Ascending aorta (tissue), 2 donors: ENCODE data around the gene ENAH. TPM values are rescaled to one million over a fixed set of nuclear protein-coding genes. Genes with fewer than 3 reads are reported as not detected.
A peak's percentile ranks its signal among the peaks of the same experiment; 100 is the strongest.

Experiments
- DNase-seq, 2 donors: peaks; one replicate each; pipeline ENCODE4 v3.0.0-alpha.2; 2019; ENCODE audit warnings: low spot score in 2 of 2
- H3K27ac ChIP-seq, 2 donors: fragments of 200-600 bp; sonication (generic); one replicate each; pipeline ENCODE4 v1.5.1; 2016 to 2017; ENCODE audit warnings: mild to moderate bottlenecking in 1 of 2
- H3K27me3 ChIP-seq: fragments of 200-600 bp; sonication (generic); one replicate; pipeline ENCODE4 v1.5.1; 2017
- H3K36me3 ChIP-seq, 2 donors: fragments of 200-600 bp; sonication (generic); one replicate each; pipeline ENCODE4 v1.5.1; 2016
- H3K4me1 ChIP-seq, 2 donors: fragments of 200-600 bp; sonication (generic); one replicate each; pipeline ENCODE4 v1.5.1; 2016 to 2017; ENCODE audit warnings: mild to moderate bottlenecking in 1 of 2
- H3K4me3 ChIP-seq, 2 donors: fragments of 200-600 bp; sonication (generic); one replicate each; pipeline ENCODE4 v1.5.1; 2016 to 2017; ENCODE audit warnings: mild to moderate bottlenecking in 1 of 2
- H3K9me3 ChIP-seq, 2 donors: fragments of 200-600 bp; sonication (generic); one replicate each; pipeline ENCODE4 v1.5.1; 2016
- CTCF ChIP-seq, 3 experiments: fragments of 200-600 bp in 2 of 3; fragments of 450-650 bp in 1 of 3; sonication (generic) in 2 of 3; IDR thresholded peaks; one replicate each; pipeline ENCODE4 v1.5.1; 2016 to 2019; ENCODE audit warnings: antibody characterized with exemption in 3 of 3, mild to moderate bottlenecking in 1 of 3, moderate library complexity in 1 of 3
- intact Hi-C: fragments of 100-400 bp; cut with DNase I; formaldehyde crosslinking; loops from one replicate; pipeline ENCODE4 v1.15.1; 2023
- total RNA-seq: library from RNA; depleted of rRNA; stranded (reverse); fragments of >200 nt; gene quantifications from one replicate; pipeline ENCODE4 v1.1.0, GENCODE V29; 2016

Gene ENAH
- total RNA-seq, 1 donor from 2014 or later, result 103 TPM

- no peak overlapping the region for H3K4me3 ChIP-seq
Measured at GRCh38 chr1:225509770-225510169, 143.2 kb downstream of the ENAH start.

GRCh38 chr1:225509376-225509707, 143.6 kb downstream of the ENAH start:
- peak overlapping the region; percentile 80 to 82 for H3K27ac ChIP-seq
- intact Hi-C loops, result loop anchor here (5.0 kb wide), 1 partner anchor 143 kb away; the partner anchor contains the start of gene ENAH
- TF ChIP-seq CTCF (IDR thresholded peaks at IDR 0.05), result no peak

More at GRCh38 chr1:225509770-225510169, 143.2 kb downstream of the ENAH start:
- DNase-seq, result no peak
- intact Hi-C loops, result loop anchor here (5.0 kb wide), 1 partner anchor 143 kb away; the partner anchor contains the start of gene ENAH
- Histone ChIP-seq H3K4me1 (peaks cover 0 to 12% of the 10 kb centered on the region in 2 donors), H3K9me3 (no peaks in the 10 kb centered on the region), H3K27ac (peak overlapping the region; percentile 80 to 82), H3K27me3 (no peaks in the 10 kb centered on the region), H3K36me3 (peaks cover 7 to 20% of the 10 kb centered on the region in 2 donors)
- TF ChIP-seq CTCF (IDR thresholded peaks at IDR 0.05), result no peak

GRCh38 chr1:225508538-225509375, 144.2 kb downstream of the ENAH start:
- TF ChIP-seq CTCF (IDR thresholded peaks at IDR 0.05), result no peak
- intact Hi-C loops, result loop anchor here (5.0 kb wide), 1 partner anchor 144 kb away; the partner anchor contains the start of gene ENAH
- H3K4me1 ChIP-seq, result peaks cover 0 to 12% of the 10 kb centered on the region in 2 donors
- peak in 1 of 2 donors; percentile 82 for DNase-seq
- H3K36me3 ChIP-seq, result peaks cover 7 to 19% of the 10 kb centered on the region in 2 donors
- H3K9me3 ChIP-seq, result no peaks in the 10 kb centered on the region
- H3K27me3 ChIP-seq, result no peaks in the 10 kb centered on the region
- H3K4me3 ChIP-seq, result no peak overlapping the region
- peak overlapping the region; percentile 80 to 82 for H3K27ac ChIP-seq

More at GRCh38 chr1:225509376-225509707, 143.6 kb downstream of the ENAH start:
- Histone ChIP-seq H3K4me1 (peaks cover 0 to 12% of the 10 kb centered on the region in 2 donors), H3K27me3 (no peaks in the 10 kb centered on the region), H3K4me3 (no peak overlapping the region), H3K36me3 (peaks cover 7 to 20% of the 10 kb centered on the region in 2 donors), H3K9me3 (no peaks in the 10 kb centered on the region)
- DNase-seq, result no peak

DNA sequence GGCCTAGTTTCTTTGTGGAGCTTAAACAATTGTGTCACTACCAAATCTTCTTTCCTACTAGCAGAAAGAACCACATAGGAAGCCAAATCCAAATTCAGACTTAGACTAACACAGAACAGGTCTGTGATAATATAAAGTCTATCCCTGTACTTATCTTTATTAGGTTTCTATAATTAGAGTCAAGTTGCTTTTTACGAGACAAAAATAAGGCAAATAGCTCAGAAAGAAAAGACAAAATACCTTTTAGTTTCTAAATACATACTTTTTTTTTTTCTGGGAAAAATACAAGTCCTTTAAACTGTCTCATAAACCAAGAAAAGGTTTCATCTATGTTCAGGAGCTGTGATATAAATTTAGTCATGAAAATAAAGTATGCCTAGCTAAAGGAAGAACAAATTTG, 146.2 kb downstream of the ENAH start:
- intact Hi-C loops, result loop anchor here (5.0 kb wide), 1 partner anchor 146 kb away; the partner anchor contains the start of gene ENAH

DNA sequence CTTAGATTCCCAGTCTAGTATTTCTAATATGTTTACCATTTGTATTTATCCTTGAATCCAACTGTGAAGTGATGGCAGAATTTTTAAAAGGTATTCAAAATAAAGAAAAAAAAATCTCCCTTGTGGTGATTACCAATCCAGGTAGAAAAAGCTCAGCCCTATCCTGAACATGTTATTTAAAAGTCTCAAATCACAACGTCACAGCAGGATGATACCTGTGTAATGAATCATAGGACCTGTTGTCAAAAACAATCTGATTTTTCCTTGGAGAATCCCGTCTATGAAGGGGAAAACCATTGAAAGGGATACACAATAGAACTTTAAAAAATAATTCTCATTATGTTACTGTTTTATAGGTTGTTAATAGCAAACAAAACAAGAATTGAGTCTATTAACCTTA, 148.1 kb downstream of the ENAH start:
- Histone ChIP-seq H3K36me3 (peaks cover 4 to 14% of the 10 kb centered on the region in 2 donors), H3K4me1 (peaks cover 0 to 12% of the 10 kb centered on the region in 2 donors), H3K9me3 (no peaks in the 10 kb centered on the region), H3K4me3 (no peak overlapping the region), H3K27me3 (no peaks in the 10 kb centered on the region), H3K27ac (no peak overlapping the region)
- no peak for DNase-seq
- intact Hi-C loops, result loop anchor here (5.0 kb wide), 1 partner anchor 148 kb away; the partner anchor contains the start of gene ENAH
- TF ChIP-seq CTCF (IDR thresholded peaks at IDR 0.05), result no peak

More for the DNA sequence above, 146.2 kb downstream of the ENAH start:
- DNase-seq, result no peak
- no peak for TF ChIP-seq CTCF (IDR thresholded peaks at IDR 0.05)
- peaks cover 3 to 7% of the 10 kb centered on the region in 2 donors for H3K36me3 ChIP-seq
- no peak overlapping the region for H3K4me3 ChIP-seq
- H3K9me3 ChIP-seq, result no peaks in the 10 kb centered on the region
- no peaks in the 10 kb centered on the region for H3K27me3 ChIP-seq
- peaks cover 0 to 12% of the 10 kb centered on the region in 2 donors for H3K4me1 ChIP-seq
- H3K27ac ChIP-seq, result peak overlapping the region; percentile 11 to 38
